ENCODE data around the gene ACAD11. TPM values are rescaled to one million over a fixed set of nuclear protein-coding genes. Genes with fewer than 3 reads are reported as not detected.

ACAD11 gene
- total RNA-seq, 1 experiment from 2014 or later: 15.6 TPM

DNA sequence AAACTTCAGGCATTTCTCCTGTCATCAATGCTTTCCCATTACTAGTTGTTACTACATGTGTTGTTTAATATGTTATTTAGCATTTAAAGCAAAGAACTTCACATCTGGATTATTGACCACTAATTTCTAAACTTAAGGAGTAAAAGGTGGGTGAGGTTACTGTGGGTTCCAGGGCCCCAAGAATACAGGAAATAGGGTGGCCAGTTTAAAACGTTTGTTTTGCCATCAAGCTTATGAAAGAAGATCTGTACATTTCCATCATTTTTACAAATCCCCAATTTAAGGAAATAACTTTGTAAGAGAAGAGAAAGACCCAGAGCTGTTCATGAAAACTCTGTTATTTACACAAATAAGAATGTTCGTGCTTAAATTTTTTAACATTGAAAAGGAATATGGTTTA, 117.0 kb downstream of the ACAD11 start:
- Histone ChIP-seq H2BK12ac (ENCODE audit: insufficient read length, low read depth, low read length) (no peak overlapping the region), H4K91ac (ENCODE audit: insufficient read length, low read depth, low read length) (no peak overlapping the region), H4K8ac (replicated peaks; ENCODE audit: insufficient read length, low read depth, low read length) (no peak overlapping the region), H4K5ac (ENCODE audit: insufficient read length, low read depth, low read length) (no peak overlapping the region), H2AFZ (ENCODE audit: low read length) (no peak overlapping the region), H3K18ac (ENCODE audit: insufficient read length, low read depth, low read length) (no peak overlapping the region), H4K20me1 (ENCODE audit: control insufficient read depth, insufficient read depth, insufficient read length) (no peaks in the 10 kb centered on the region), H3K27ac (ENCODE audit: insufficient read length, low read depth, low read length) (no peak overlapping the region), H3K56ac (ENCODE audit: insufficient read length, low read depth, low read length) (no peak overlapping the region), H2BK120ac (ENCODE audit: low read depth, low read length, poor library complexity, severe bottlenecking) (no peak overlapping the region), H2AK5ac (ENCODE audit: insufficient read length, low read length) (no peak overlapping the region), H3K23me2 (ENCODE audit: insufficient read length, low read depth, low read length, poor library complexity, severe bottlenecking) (no peaks in the 10 kb centered on the region), H3K9ac (ENCODE audit: extremely low read depth, insufficient read length, low read length) (no peak overlapping the region), H3K23ac (ENCODE audit: insufficient read length, low read depth, low read length) (no peak overlapping the region), H3K4ac (ENCODE audit: low read depth, low read length) (no peak overlapping the region), H3K4me2 (ENCODE audit: insufficient read depth, insufficient read length, low read length) (no peak overlapping the region), H3K9me3 (ENCODE audit: control insufficient read depth, low read depth, low read length) (no peaks in the 10 kb centered on the region), H2BK20ac (ENCODE audit: low read depth, low read length, poor library complexity, severe bottlenecking) (no peak overlapping the region), H3K4me1 (ENCODE audit: insufficient read depth, low read length) (no peaks in the 10 kb centered on the region), H3K14ac (ENCODE audit: insufficient read depth, low read length) (no peak overlapping the region), H2BK5ac (ENCODE audit: insufficient read length, low read length) (no peak overlapping the region), H2BK15ac (ENCODE audit: low read depth, low read length) (no peak overlapping the region), H3K79me1 (ENCODE audit: insufficient read depth, low read depth, low read length, poor library complexity, severe bottlenecking) (no peaks in the 10 kb centered on the region), H3K27me3 (ENCODE audit: insufficient read depth, low read length) (no peaks in the 10 kb centered on the region), H3K79me2 (ENCODE audit: insufficient read depth, low read length) (no peaks in the 10 kb centered on the region), H3T11ph (ENCODE audit: low read length) (no peak overlapping the region)
- H3K27me3 Mint-ChIP-seq (ENCODE audit: low read depth): no peaks in the 10 kb centered on the region
- peaks cover 3% of the 10 kb centered on the region in 2 experiments; a peak in 3 of 4 replicates for H3K4me1 Mint-ChIP-seq
- no peak for DNase-seq
- H3K9me3 Mint-ChIP-seq: no peaks in the 10 kb centered on the region
- no peak overlapping the region; a peak in 1 of 7 replicates for H3K27ac Mint-ChIP-seq
- WGBS (ENCODE audit: extremely low coverage, insufficient read length, low lambda C conversion rate): no CpG with 5 or more reads among the region's 2 CpGs
- TF ChIP-seq, protein P1, sequence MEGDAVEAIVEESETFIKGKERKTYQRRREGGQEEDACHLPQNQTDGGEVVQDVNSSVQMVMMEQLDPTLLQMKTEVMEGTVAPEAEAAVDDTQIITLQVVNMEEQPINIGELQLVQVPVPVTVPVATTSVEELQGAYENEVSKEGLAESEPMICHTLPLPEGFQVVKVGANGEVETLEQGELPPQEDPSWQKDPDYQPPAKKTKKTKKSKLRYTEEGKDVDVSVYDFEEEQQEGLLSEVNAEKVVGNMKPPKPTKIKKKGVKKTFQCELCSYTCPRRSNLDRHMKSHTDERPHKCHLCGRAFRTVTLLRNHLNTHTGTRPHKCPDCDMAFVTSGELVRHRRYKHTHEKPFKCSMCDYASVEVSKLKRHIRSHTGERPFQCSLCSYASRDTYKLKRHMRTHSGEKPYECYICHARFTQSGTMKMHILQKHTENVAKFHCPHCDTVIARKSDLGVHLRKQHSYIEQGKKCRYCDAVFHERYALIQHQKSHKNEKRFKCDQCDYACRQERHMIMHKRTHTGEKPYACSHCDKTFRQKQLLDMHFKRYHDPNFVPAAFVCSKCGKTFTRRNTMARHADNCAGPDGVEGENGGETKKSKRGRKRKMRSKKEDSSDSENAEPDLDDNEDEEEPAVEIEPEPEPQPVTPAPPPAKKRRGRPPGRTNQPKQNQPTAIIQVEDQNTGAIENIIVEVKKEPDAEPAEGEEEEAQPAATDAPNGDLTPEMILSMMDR (conservative IDR thresholded peaks at IDR 0.05): no peak
- H3K36me3 Mint-ChIP-seq (ENCODE audit: insufficient read depth in 1 of 3, low read depth in 3 of 3): peaks cover 3 to 14% (median 9%) of the 10 kb centered on the region in 3 experiments; a peak in 5 of 7 replicates
- H3K4me3 Mint-ChIP-seq: no peak overlapping the region
